ENCODE data around the gene IGSF21.

The IGSF21 gene

GRCh38 chr1:18323259-18323658 lies 215.7 kb downstream of the IGSF21 start:
- Histone ChIP-seq H4K20me1 (ENCODE audit: insufficient read depth, low read length) (no peaks in the 10 kb centered on the region), H3K4me2 (ENCODE audit: low read length) (no peak overlapping the region), H3K79me2 (ENCODE audit: insufficient read depth, low read length) (no peaks in the 10 kb centered on the region), H2AFZ (ENCODE audit: low read length) (no peak overlapping the region), H3K9me2 (ENCODE audit: low read depth, low read length) (no peaks in the 10 kb centered on the region), H3K4me1 (ENCODE audit: insufficient read depth, low read length, severe bottlenecking) (no peaks in the 10 kb centered on the region), H3K27ac (ENCODE audit: low read depth, low read length, poor library complexity, severe bottlenecking) (no peak overlapping the region), H3K27me3 (ENCODE audit: insufficient read depth, low read length) (no peaks in the 10 kb centered on the region; the same call in 1 of the 2 replicates), H3K9me3 (ENCODE audit: low read length) (no peaks in the 10 kb centered on the region), H3F3A (ENCODE audit: insufficient read depth, low read length) (no peaks in the 10 kb centered on the region), H3K4me3 (ENCODE audit: low read depth, low read length, poor library complexity, severe bottlenecking) (no peak overlapping the region), H3K9ac (ENCODE audit: low read length) (no peak overlapping the region), H3K36me3 (ENCODE audit: insufficient read depth, low read length) (no peaks in the 10 kb centered on the region)
- TF ChIP-seq EZH2 (IDR thresholded peaks at IDR 0.05; ENCODE audit: borderline replicate concordance, low read length): no peak
- TF ChIP-seq, protein P1, sequence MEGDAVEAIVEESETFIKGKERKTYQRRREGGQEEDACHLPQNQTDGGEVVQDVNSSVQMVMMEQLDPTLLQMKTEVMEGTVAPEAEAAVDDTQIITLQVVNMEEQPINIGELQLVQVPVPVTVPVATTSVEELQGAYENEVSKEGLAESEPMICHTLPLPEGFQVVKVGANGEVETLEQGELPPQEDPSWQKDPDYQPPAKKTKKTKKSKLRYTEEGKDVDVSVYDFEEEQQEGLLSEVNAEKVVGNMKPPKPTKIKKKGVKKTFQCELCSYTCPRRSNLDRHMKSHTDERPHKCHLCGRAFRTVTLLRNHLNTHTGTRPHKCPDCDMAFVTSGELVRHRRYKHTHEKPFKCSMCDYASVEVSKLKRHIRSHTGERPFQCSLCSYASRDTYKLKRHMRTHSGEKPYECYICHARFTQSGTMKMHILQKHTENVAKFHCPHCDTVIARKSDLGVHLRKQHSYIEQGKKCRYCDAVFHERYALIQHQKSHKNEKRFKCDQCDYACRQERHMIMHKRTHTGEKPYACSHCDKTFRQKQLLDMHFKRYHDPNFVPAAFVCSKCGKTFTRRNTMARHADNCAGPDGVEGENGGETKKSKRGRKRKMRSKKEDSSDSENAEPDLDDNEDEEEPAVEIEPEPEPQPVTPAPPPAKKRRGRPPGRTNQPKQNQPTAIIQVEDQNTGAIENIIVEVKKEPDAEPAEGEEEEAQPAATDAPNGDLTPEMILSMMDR (IDR thresholded peaks at IDR 0.05; ENCODE audit: low read length): no peak

- H3F3A ChIP-seq (ENCODE audit: insufficient read depth, low read length): no peaks in the 10 kb centered on the region
- no peaks in the 10 kb centered on the region for H3K4me1 ChIP-seq (ENCODE audit: insufficient read depth, low read length, severe bottlenecking)
- TF ChIP-seq, protein P1 (IDR thresholded peaks at IDR 0.05; ENCODE audit: low read length): peak; percentile 42; the same call in 1 of the 2 replicates
- no peak for TF ChIP-seq EZH2 (IDR thresholded peaks at IDR 0.05; ENCODE audit: borderline replicate concordance, low read length)
- no peaks in the 10 kb centered on the region; the same call in 1 of the 2 replicates for H3K27me3 ChIP-seq (ENCODE audit: insufficient read depth, low read length)
- no peaks in the 10 kb centered on the region for H3K36me3 ChIP-seq (ENCODE audit: insufficient read depth, low read length)
- no peaks in the 10 kb centered on the region for H3K9me2 ChIP-seq (ENCODE audit: low read depth, low read length)
- H3K4me2 ChIP-seq (ENCODE audit: low read length): no peak overlapping the region
- H2AFZ ChIP-seq (ENCODE audit: low read length): no peak overlapping the region
- H3K27ac ChIP-seq (ENCODE audit: low read depth, low read length, poor library complexity, severe bottlenecking): no peak overlapping the region
- no peaks in the 10 kb centered on the region for H3K79me2 ChIP-seq (ENCODE audit: insufficient read depth, low read length)
- H3K9ac ChIP-seq (ENCODE audit: low read length): no peak overlapping the region
- no peak overlapping the region for H3K4me3 ChIP-seq (ENCODE audit: low read depth, low read length, poor library complexity, severe bottlenecking)
- no peaks in the 10 kb centered on the region for H3K9me3 ChIP-seq (ENCODE audit: low read length)
- H4K20me1 ChIP-seq (ENCODE audit: insufficient read depth, low read length): no peaks in the 10 kb centered on the region
Observed at GRCh38 chr1:18324246-18324645, 216.6 kb downstream of the IGSF21 start.

DNA sequence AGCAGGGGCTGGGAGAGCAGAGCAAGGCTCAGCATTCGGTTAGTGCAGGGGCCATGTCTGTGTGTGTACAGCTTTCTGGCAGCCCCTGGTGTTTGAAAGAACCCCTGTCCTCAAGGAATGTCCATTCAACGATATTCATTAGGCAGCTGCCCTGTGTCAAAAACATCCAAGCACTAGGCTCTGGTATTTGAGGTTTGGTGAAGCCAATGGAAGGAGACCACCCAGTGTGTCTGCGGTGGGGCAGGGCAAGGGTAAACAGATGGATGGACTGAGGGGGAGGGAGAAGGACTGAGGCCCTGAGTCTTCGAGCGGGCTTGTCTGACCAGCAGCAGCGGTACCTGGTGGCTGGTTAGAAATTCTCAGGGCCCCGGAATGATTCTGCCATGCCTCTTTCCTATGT lies 217.5 kb downstream of the IGSF21 start:
- Histone ChIP-seq H3K4me1 (ENCODE audit: insufficient read depth, low read length, severe bottlenecking) (no peaks in the 10 kb centered on the region), H3K27ac (ENCODE audit: low read depth, low read length, poor library complexity, severe bottlenecking) (no peak overlapping the region), H3K4me2 (ENCODE audit: low read length) (no peak overlapping the region), H3K79me2 (ENCODE audit: insufficient read depth, low read length) (no peaks in the 10 kb centered on the region), H2AFZ (ENCODE audit: low read length) (no peak overlapping the region), H3K27me3 (ENCODE audit: insufficient read depth, low read length) (no peaks in the 10 kb centered on the region; the same call in 1 of the 2 replicates), H3K9ac (ENCODE audit: low read length) (no peak overlapping the region), H3K4me3 (ENCODE audit: low read depth, low read length, poor library complexity, severe bottlenecking) (no peak overlapping the region), H3K9me3 (ENCODE audit: low read length) (no peaks in the 10 kb centered on the region), H3K36me3 (ENCODE audit: insufficient read depth, low read length) (no peaks in the 10 kb centered on the region), H3K9me2 (ENCODE audit: low read depth, low read length) (no peaks in the 10 kb centered on the region), H4K20me1 (ENCODE audit: insufficient read depth, low read length) (no peaks in the 10 kb centered on the region), H3F3A (ENCODE audit: insufficient read depth, low read length) (no peaks in the 10 kb centered on the region)
- no peak for TF ChIP-seq EZH2 (IDR thresholded peaks at IDR 0.05; ENCODE audit: borderline replicate concordance, low read length)
- TF ChIP-seq, protein P1 (IDR thresholded peaks at IDR 0.05; ENCODE audit: low read length): no peak

Data from OCI-LY1 (cell line).